Prostate gland (tissue), 2 donors: ENCODE measurements around the gene ZFYVE9. TPM values are rescaled to one million over a fixed set of nuclear protein-coding genes. Genes with fewer than 3 reads are reported as not detected.

Source experiments
- DNase-seq: peaks from one replicate; pipeline ENCODE4 v3.0.0-alpha.2; 2019; ENCODE audit warnings: low spot score
- H3K27ac ChIP-seq, 2 donors: fragments of 200-600 bp; sonication (generic); 2 replicates each; pipeline ENCODE4 v1.5.1; 2017 to 2019
- H3K27me3 ChIP-seq: fragments of 200-600 bp; sonication (generic); replicated peaks from 2 replicates; pipeline ENCODE4 v1.5.1; 2019; ENCODE audit not compliant: insufficient read depth
- H3K36me3 ChIP-seq, 2 donors: fragments of 200-600 bp; sonication (generic); 1 replicate in 1 of 2; 2 replicates in 1 of 2; pipeline versions ENCODE4 v1.5.1 to v1.8.1; 2017 to 2019
- H3K4me1 ChIP-seq: fragments of 200-600 bp; sonication (generic); replicated peaks from 2 replicates; pipeline ENCODE4 v1.5.1; 2019
- H3K4me3 ChIP-seq, 2 donors: fragments of 200-600 bp; sonication (generic); 2 replicates each; pipeline ENCODE4 v1.5.1; 2017 to 2019
- H3K9me3 ChIP-seq: fragments of 200-600 bp; sonication (generic); 2 replicates; pipeline ENCODE4 v1.5.1; 2017
- POLR2A ChIP-seq: fragments of 450-650 bp; IDR thresholded peaks from one replicate; pipeline ENCODE4 v1.6.1; 2016; ENCODE audit warnings: antibody characterized with exemption, mild to moderate bottlenecking
- POLR2AphosphoS5 ChIP-seq: sonication (generic); formaldehyde crosslinking; IDR thresholded peaks from one replicate; pipeline ENCODE4 v1.6.1; 2017; ENCODE audit warnings: antibody characterized with exemption
- WGBS: methylation state at CpG from one replicate; pipeline ENCODE4 v1.1.5; 2018; 5-methylcytosine and 5-hydroxymethylcytosine counted together
- intact Hi-C: fragments of 100-400 bp; cut with DNase I; formaldehyde crosslinking; loops from one replicate; pipeline ENCODE4 v1.14.2; 2022
- total RNA-seq, 2 donors: library from RNA; depleted of rRNA; stranded (reverse); fragments of >200 nt; gene quantifications; one replicate each; pipeline ENCODE4 v1.1.0, GENCODE V29; 2016
- TF ChIP-seq, protein P1 (sequence below), 4 experiments: fragments of 200-600 bp in 2 of 4; fragments of 450-650 bp in 2 of 4; sonication (generic) in 2 of 4; IDR thresholded peaks; 1 replicate in 3 of 4; 2 replicates in 1 of 4; pipeline ENCODE4 v1.5.1; 2016 to 2019; ENCODE audit warnings: antibody characterized with exemption in 4 of 4, mild to moderate bottlenecking in 2 of 4, moderate library complexity in 2 of 4

ZFYVE9 gene
- total RNA-seq, 2 donors from 2014 or later = 28.6 to 29.0 TPM

DNA sequence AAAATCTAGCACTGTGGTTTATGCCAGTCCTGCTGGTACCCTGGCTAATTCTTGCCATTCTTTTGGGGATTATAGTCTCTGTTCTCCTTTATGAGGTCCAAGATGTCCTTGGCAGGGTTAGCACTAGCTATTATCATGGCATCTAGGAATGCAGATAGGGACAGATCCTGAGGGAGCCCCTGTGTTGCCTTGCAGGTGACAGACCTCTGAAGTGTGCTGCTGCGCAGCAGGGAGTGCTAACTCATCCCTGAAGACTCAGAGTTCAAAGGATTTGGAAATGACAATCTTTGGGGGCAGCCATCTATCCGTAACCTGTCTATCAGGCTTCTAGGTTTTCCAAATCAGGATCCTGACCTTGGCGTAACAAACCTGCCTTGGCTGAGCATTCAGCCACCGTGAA is 16.3 kb downstream of the ZFYVE9 start:
- H3K27me3 ChIP-seq = no peaks in the 10 kb centered on the region
- DNase-seq = no peak
- intact Hi-C loops = no loop called here
- H3K27ac ChIP-seq = no peak overlapping the region
- H3K4me3 ChIP-seq = no peak overlapping the region
- H3K36me3 ChIP-seq = no peaks in the 10 kb centered on the region
- no peaks in the 10 kb centered on the region for H3K9me3 ChIP-seq
- no peaks in the 10 kb centered on the region for H3K4me1 ChIP-seq
- WGBS = 88% methylated on average over 4 of the region's 4 CpGs
- TF ChIP-seq POLR2AphosphoS5 (no peak), POLR2A (no peak)
- TF ChIP-seq, protein P1, sequence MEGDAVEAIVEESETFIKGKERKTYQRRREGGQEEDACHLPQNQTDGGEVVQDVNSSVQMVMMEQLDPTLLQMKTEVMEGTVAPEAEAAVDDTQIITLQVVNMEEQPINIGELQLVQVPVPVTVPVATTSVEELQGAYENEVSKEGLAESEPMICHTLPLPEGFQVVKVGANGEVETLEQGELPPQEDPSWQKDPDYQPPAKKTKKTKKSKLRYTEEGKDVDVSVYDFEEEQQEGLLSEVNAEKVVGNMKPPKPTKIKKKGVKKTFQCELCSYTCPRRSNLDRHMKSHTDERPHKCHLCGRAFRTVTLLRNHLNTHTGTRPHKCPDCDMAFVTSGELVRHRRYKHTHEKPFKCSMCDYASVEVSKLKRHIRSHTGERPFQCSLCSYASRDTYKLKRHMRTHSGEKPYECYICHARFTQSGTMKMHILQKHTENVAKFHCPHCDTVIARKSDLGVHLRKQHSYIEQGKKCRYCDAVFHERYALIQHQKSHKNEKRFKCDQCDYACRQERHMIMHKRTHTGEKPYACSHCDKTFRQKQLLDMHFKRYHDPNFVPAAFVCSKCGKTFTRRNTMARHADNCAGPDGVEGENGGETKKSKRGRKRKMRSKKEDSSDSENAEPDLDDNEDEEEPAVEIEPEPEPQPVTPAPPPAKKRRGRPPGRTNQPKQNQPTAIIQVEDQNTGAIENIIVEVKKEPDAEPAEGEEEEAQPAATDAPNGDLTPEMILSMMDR (IDR thresholded peaks at IDR 0.05) = no peak

GRCh38 chr1:52159033-52159789 is 17.3 kb downstream of the ZFYVE9 start:
- TF ChIP-seq POLR2A = no peak
- TF ChIP-seq, protein P1 (IDR thresholded peaks at IDR 0.05) = no peak
- no peak for TF ChIP-seq POLR2AphosphoS5
- WGBS = 97% methylated on average over 10 of the region's 10 CpGs
- H3K27me3 ChIP-seq = no peaks in the 10 kb centered on the region
- no peak for DNase-seq
- no peaks in the 10 kb centered on the region for H3K4me1 ChIP-seq
- H3K27ac ChIP-seq = no peak overlapping the region
- H3K9me3 ChIP-seq = no peaks in the 10 kb centered on the region
- intact Hi-C loops = no loop called here
- no peaks in the 10 kb centered on the region for H3K36me3 ChIP-seq
- H3K4me3 ChIP-seq = no peak overlapping the region

- Histone ChIP-seq H3K27ac (no peak overlapping the region), H3K27me3 (no peaks in the 10 kb centered on the region), H3K9me3 (no peaks in the 10 kb centered on the region), H3K36me3 (no peaks in the 10 kb centered on the region), H3K4me3 (no peak overlapping the region), H3K4me1 (no peaks in the 10 kb centered on the region)
- WGBS = 98% methylated on average over 2 of the region's 2 CpGs
- TF ChIP-seq, protein P1 (IDR thresholded peaks at IDR 0.05) = no peak
- TF ChIP-seq POLR2A (no peak), POLR2AphosphoS5 (no peak)
- intact Hi-C loops = no loop called here
- no peak for DNase-seq
Observed at GRCh38 chr1:52162947-52163346, 21.1 kb downstream of the ZFYVE9 start.

DNA sequence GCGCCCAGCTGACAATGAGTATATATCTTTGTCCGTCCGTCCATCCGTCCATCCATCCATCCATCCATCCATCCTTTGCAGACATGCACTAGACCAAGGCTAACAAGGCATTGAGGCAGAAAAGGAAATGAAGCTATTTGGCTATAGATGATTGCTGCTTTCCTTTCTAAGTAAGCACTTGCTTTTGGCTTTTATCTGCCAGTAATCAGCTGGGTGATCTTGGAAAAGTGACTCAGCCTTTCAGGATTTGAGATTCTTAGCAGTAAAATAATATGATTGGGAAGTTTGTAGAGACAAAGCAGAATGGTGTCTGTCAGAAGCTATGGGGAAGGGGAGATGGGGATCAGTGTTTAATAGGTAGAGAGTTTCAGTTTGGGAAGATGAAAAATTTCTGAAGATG is 22.7 kb downstream of the ZFYVE9 start:
- intact Hi-C loops = no loop called here
- no peaks in the 10 kb centered on the region for H3K27me3 ChIP-seq
- H3K4me1 ChIP-seq = no peaks in the 10 kb centered on the region
- no peak for DNase-seq
- H3K27ac ChIP-seq = no peak overlapping the region
- no peak overlapping the region for H3K4me3 ChIP-seq
- H3K36me3 ChIP-seq = no peaks in the 10 kb centered on the region
- WGBS = 95% methylated on average over 4 of the region's 4 CpGs
- TF ChIP-seq, protein P1 (IDR thresholded peaks at IDR 0.05) = no peak
- TF ChIP-seq POLR2AphosphoS5 = no peak
- no peak for TF ChIP-seq POLR2A
- no peaks in the 10 kb centered on the region for H3K9me3 ChIP-seq

GRCh38 chr1:52166996-52167753 is 25.3 kb downstream of the ZFYVE9 start:
- H3K4me1 ChIP-seq = no peaks in the 10 kb centered on the region

More at GRCh38 chr1:52166996-52167753, 25.3 kb downstream of the ZFYVE9 start:
- Histone ChIP-seq H3K4me3 (no peak overlapping the region), H3K27me3 (no peaks in the 10 kb centered on the region), H3K9me3 (no peaks in the 10 kb centered on the region), H3K27ac (no peak overlapping the region), H3K36me3 (no peaks in the 10 kb centered on the region)
- WGBS = 81% methylated on average over 6 of the region's 6 CpGs
- DNase-seq = no peak
- TF ChIP-seq, protein P1 (IDR thresholded peaks at IDR 0.05) = no peak
- TF ChIP-seq POLR2AphosphoS5 = no peak
- no peak for TF ChIP-seq POLR2A
- intact Hi-C loops = no loop called here
